Esophagus (tissue), 2 donors: ENCODE measurements around the gene ISY1. TPM values are rescaled to one million over a fixed set of nuclear protein-coding genes. Genes with fewer than 3 reads are reported as not detected.

ENCODE experiments used
- H3K27ac ChIP-seq, 2 donors: one replicate each; pipeline ENCODE4 v1.5.1; 2013; ENCODE audit warnings: low read depth in 2 of 2, mild to moderate bottlenecking in 2 of 2, inconsistent platforms in 1 of 2, low read length in 1 of 2, moderate library complexity in 1 of 2
- H3K27me3 ChIP-seq, 2 donors: one replicate each; pipeline ENCODE4 v1.6.1; 2013; ENCODE audit warnings: low read length in 2 of 2, control low read depth in 1 of 2, mild to moderate bottlenecking in 1 of 2; ENCODE audit not compliant: insufficient read depth in 2 of 2, control insufficient read depth in 1 of 2
- H3K36me3 ChIP-seq, 2 donors: one replicate each; pipeline ENCODE4 v1.6.1; 2013; ENCODE audit warnings: low read length in 1 of 2; ENCODE audit not compliant: control insufficient read depth in 2 of 2, insufficient read depth in 2 of 2
- H3K4me1 ChIP-seq, 2 donors: one replicate each; pipeline ENCODE4 v1.6.1; 2013; ENCODE audit warnings: low read length in 1 of 2; ENCODE audit not compliant: control insufficient read depth in 2 of 2, insufficient read depth in 2 of 2
- H3K4me3 ChIP-seq, 2 donors: one replicate each; pipeline ENCODE4 v1.5.1; 2013; ENCODE audit warnings: low read length in 2 of 2, mild to moderate bottlenecking in 2 of 2, low read depth in 1 of 2, moderate library complexity in 1 of 2
- H3K9me3 ChIP-seq, 2 donors: one replicate each; pipeline ENCODE4 v1.6.1; 2013; ENCODE audit warnings: mild to moderate bottlenecking in 2 of 2, low read depth in 1 of 2, low read length in 1 of 2, moderate library complexity in 1 of 2; ENCODE audit not compliant: control insufficient read depth in 2 of 2, insufficient read depth in 1 of 2
- WGBS, 2 donors: extraction: QIAGEN DNeasy Blood & Tissue Kit; methylation state at CpG; one replicate each; pipeline ENCODE4 v1.1.7; 2013; 5-methylcytosine and 5-hydroxymethylcytosine counted together
- polyA plus RNA-seq, 2 donors: library from polyadenylated mRNA; stranded (reverse); fragments of 200-250 nt; gene quantifications; one replicate each; pipeline ENCODE4 v1.2.3, GENCODE V29; 2013
- donor health status: healthy with polysubstance abuse.
- donor health status: Bipolar disorder and iron deficiency.

The ISY1 gene
- polyA plus RNA-seq, 2 donors: 14.9 to 22.1 TPM

DNA sequence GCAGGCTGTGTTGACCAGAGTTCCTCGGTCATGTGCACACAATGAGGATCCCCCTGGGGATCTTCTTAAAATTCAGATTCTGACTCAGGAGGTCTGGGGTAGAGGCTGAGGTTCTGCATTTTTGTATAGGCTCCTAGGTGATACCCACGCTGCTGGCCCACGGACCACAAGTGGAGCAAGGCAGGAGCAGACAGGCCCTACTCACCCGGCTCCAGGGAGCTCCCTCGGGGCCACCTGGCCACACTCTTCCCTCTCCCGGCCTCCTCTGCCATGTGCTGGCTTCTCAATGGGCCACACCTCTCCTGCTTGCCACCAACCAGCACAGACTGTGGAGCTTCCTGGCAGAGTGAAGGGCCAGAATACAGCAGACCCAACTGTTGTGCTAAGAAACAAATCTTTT lies 76.4 kb downstream of the ISY1 start:
- H3K4me1 ChIP-seq: peaks cover 4 to 6% of the 10 kb centered on the region in 2 donors
- WGBS, 2 donors: 67 to 83% methylated on average over 6 of the region's 6 CpGs
- no peak overlapping the region for H3K27ac ChIP-seq
- no peaks in the 10 kb centered on the region for H3K36me3 ChIP-seq
- H3K27me3 ChIP-seq: no peaks in the 10 kb centered on the region
- no peak overlapping the region for H3K4me3 ChIP-seq
- no peaks in the 10 kb centered on the region for H3K9me3 ChIP-seq

DNA sequence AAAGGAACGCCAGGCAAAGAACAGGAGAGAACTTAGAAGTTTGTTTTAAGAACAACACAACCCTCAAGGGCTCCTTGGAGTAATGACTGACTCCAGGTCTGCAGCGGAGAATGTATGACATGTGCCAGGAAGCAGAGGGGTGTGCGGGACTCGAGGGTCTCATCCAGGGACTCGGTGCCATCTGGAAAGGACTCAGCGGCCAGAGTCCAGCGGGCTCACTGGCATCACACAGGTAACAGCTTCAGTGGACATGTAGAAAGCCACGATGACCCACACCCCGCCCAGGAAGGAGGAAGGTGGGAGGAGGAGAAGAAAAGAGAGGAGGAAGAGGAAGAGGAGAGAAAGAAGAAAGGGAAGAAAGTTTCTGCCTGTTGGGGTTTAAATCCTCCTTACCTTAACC lies 78.8 kb downstream of the ISY1 start:
- Histone ChIP-seq H3K36me3 (no peaks in the 10 kb centered on the region), H3K27ac (no peak overlapping the region), H3K4me1 (peaks cover under 1 to 3% of the 10 kb centered on the region in 2 donors), H3K4me3 (no peak overlapping the region), H3K27me3 (no peaks in the 10 kb centered on the region), H3K9me3 (no peaks in the 10 kb centered on the region)
- 77 to 79% methylated on average over 9 of the region's 9 CpGs for WGBS, 2 donors

DNA sequence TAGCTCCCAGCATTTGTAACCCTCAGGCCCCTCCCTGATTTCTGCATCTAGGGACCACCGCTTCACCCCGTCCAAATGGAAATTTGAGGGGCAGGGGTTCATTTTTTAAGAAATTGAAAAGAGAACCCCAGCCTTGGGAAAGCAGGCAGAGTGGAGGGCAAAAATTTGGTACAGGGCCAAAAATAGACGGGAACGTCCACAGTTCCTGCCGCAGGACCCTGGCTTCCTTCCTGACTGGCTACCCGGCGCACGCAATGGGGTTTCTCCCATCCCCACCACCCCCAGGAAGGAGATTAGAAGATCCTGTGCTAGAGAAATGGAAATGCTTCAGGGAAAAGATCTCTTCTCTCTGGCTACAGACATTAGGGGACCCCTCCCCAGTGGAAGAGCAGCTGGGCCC lies 79.4 kb downstream of the ISY1 start:
- H3K27ac ChIP-seq: no peak overlapping the region

DNA sequence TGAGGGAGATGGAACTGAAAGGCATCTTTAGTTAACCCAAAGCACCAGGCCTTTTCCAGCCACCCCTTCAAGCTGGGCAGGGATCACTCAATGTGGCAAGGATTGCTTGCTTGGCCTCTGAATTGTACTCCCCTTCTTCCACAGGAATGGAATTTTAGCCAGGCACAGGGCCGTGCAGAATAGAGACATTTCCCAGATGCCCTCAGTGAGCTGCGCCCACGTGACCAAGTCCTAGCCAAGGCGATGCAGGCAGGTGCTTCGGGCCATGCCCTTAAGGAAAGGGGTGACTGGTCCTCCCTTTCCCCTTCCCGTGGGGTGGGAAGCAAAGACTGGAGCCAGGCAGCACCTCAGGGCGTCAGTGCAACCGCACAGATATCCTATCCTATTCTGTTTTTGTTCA lies 82.4 kb downstream of the ISY1 start:
- 76 to 85% methylated on average over 8 of the region's 8 CpGs for WGBS, 2 donors
- Histone ChIP-seq H3K4me3 (no peak overlapping the region), H3K9me3 (no peaks in the 10 kb centered on the region), H3K27me3 (no peaks in the 10 kb centered on the region), H3K36me3 (no peaks in the 10 kb centered on the region), H3K4me1 (no peaks in the 10 kb centered on the region), H3K27ac (no peak overlapping the region)

More for the DNA sequence above, 79.4 kb downstream of the ISY1 start:
- Histone ChIP-seq H3K9me3 (no peaks in the 10 kb centered on the region), H3K4me1 (no peaks in the 10 kb centered on the region), H3K27me3 (no peaks in the 10 kb centered on the region), H3K4me3 (no peak overlapping the region), H3K36me3 (no peaks in the 10 kb centered on the region)
- 70 to 71% methylated on average over 8 of the region's 8 CpGs for WGBS, 2 donors

Other genes with a start within 250 kb of the ISY1 start
- under 1 TPM; 0.59 to 0.66 TPM for gene CFAP92, start 167.0 kb downstream of the ISY1 start, polyA plus RNA-seq
- gene EFCC1, start 159.8 kb downstream of the ISY1 start, polyA plus RNA-seq: 1 to 10 TPM in 1 of 2 donors, under 1 TPM in 1; 0.96 to 1.0 TPM
- gene GP9, start 100.3 kb downstream of the ISY1 start, polyA plus RNA-seq: not detected
- gene RAB43, start 39.3 kb downstream of the ISY1 start, polyA plus RNA-seq: 1 to 10 TPM; 3.6 to 6.5 TPM
- gene CNBP, start 22.8 kb upstream of the ISY1 start, polyA plus RNA-seq: 100 to 1,000 TPM; 287 to 351 TPM
- gene COPG1, start 88.5 kb upstream of the ISY1 start, polyA plus RNA-seq: 10 to 100 TPM; 75.6 TPM
- 10 to 100 TPM; 26.3 to 31.3 TPM for gene HMCES, start 117.8 kb upstream of the ISY1 start, polyA plus RNA-seq